GM18873 (cell line): ENCODE measurements around the gene SLC22A23.

ENCODE experiments used
- ATAC-seq: cut with Tn5 transposase; IDR thresholded peaks from one replicate; pipeline ENCODE4 v1.9.1; 2021; ENCODE audit warnings: mild to moderate bottlenecking, moderate library complexity, moderate number of reproducible peaks; ENCODE audit not compliant: unreplicated experiment, low FRiP score

The SLC22A23 gene

DNA sequence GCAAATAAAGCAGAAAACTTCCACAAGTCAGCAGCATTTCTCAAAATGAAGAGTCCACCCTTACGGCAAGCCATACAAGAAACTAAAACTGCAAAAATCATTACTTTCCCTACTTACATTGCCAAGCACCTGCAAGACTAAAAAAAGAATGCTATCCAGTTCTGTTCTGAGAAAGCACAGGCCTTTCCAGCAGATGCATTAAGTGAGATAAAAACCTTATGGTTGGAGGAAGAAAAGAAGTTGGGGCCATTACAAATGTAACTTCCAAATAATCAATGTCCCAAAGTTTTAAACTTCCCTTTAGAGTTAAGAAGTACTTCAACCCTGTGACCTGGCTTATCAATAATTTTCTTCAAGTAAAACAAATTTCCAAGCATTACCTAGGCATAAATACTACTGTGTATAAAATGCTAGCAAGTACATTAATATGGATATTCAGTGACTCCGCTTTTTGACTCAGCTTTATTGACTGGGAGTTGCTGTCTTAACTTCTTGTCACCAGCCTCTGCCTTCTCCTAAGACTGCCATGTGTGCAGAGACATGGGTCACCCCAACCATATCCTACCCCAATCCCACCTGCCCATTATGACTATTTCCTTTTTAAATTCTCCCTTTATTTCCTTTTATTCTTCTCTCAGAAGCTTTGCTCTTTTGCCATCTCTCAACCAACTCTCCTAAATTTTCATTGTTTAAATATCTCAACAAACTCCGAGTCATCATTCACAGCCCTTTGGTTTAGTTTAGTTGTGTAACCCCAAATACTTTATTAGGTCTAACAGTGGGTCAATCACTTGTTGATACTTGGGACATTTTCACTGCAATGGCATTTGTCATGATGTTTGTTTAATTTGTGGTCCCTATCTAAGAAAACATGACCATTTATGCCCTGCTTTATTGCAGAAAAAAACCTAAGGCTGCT lies 49.7 kb downstream of the SLC22A23 start:
- ATAC-seq: no peak

DNA sequence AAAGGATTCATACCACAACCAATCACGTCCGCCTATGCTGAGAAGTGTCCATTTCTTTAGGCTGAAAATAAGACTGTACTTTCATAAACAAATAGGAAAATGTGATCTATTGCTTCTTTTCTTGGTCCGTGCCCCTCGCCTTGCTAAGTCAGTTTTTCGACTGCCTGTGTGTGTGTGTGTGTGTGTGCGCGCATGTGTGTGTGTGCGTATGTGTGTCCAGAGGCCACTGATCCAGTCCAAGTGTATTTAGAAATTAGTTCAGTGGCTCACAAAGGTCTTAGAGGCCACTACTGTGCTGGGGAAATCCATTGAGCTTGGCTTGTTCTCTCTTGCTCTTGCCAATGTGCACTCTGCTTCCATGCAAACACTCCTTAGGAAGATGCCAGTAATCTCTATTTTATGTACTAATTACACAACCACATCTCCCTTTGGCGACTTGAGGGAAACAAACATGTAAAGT lies 50.5 kb downstream of the SLC22A23 start:
- no peak for ATAC-seq

DNA sequence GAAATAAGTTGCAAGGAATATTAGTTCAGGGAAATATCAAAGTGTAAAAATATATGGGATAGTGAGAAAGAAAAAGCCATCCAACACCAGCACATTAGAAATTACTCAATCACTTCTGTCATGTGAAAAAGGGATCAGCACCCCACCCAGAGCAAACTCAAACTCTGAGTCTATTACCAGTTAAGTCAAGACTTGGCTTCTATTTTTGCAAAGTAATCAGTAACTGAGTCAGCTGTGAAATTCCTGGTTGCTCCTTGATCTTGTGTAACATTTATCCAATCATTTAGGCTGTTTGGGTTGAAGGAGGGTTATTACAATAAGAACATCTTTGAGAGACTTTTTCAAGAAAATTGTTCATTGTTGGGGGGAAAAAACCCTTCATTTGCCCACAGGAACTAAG lies 51.2 kb downstream of the SLC22A23 start:
- ATAC-seq: no peak

DNA sequence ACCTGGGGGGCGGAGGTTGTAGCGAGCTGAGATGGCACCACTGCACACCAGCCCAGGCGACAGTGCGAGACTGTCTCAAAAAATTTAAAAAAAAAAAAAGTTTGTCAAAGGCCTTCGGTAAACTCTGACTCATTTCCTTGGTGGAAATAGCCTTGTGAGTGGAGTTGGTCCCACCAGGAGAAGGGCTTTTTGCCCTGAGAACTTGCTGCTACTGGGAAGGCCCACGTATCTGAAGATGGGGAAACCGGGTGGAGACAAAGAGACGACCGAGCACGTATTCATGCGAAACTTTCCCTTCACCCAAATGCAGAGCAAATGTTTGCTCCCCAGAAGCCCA lies 51.7 kb downstream of the SLC22A23 start:
- no peak for ATAC-seq

DNA sequence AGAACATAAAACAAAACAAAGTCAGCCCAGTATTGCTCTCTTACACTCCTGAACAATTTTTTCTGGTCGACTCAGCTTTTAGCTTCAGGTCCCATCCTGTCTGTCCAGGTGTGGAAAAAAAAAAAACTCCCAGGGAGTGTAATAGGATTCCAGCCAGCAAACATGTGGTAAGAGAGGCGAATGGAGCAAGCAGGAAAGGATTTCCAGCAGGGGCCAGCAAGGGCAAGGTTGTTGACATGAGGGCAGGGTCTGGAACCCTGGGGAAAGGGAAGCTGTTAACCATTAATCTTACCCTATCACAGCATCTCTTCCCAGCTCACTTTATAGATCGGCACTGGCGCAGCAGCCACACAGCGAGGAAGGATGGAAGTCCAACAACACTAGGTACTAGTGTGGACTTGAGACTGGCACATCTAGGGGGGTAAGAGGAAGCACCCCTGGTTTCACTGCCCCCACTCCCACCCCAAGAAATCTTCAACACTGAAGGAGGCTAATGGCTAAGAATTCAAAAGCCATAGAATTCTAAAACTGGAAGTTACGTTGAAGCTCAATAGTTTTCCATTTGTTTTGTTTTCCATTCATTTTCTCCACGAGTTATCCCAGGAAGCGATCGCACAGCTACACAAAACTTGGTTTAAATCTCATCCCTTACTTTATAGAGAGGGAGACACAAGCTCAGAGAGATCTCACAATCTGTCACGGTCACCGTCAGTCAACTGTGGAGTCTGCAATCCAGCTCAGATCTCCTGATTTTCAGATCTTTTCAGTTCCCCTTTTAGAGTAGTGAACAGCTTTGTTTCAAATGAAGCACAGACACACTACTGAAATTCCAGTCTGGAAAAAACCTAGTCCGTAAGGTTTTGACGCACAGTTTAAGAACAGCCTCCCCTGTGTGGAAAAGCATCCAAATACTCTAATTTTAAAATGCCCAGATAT lies 53.3 kb downstream of the SLC22A23 start:
- ATAC-seq: no peak

GRCh38 chr6:3402310-3403237 lies 54.3 kb downstream of the SLC22A23 start:
- no peak for ATAC-seq

DNA sequence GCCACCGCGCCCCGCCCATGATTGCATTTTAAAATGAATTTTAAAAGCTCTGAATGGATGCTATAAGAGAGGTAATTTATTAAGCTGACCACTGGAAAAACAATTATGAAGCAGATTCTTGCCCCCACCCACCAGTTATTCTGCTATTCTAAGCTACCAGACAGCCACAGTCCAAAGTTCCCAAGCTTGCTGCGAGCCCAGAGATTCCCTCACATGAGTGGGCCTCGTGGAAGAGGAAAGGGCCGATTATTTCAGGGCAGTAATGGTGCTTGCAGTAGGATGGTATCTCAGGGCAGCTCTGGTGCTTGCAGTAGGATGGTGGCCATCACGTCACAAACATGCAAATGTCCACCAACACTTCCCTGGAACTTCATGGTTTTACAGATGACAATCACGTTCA lies 56.7 kb downstream of the SLC22A23 start:
- ATAC-seq: no peak

- no peak for ATAC-seq
Observed at GRCh38 chr6:3398755-3399696, 57.8 kb downstream of the SLC22A23 start.

- no peak for ATAC-seq
Observed at GRCh38 chr6:3398165-3398562, 58.7 kb downstream of the SLC22A23 start.

GRCh38 chr6:3397229-3398164 lies 59.4 kb downstream of the SLC22A23 start:
- no peak for ATAC-seq

- ATAC-seq: no peak
Observed at GRCh38 chr6:3396503-3397180, 60.2 kb downstream of the SLC22A23 start.

- ATAC-seq: no peak
Observed at GRCh38 chr6:3394671-3395070, 62.2 kb downstream of the SLC22A23 start.

GRCh38 chr6:3393836-3394202 lies 63.0 kb downstream of the SLC22A23 start:
- no peak for ATAC-seq

DNA sequence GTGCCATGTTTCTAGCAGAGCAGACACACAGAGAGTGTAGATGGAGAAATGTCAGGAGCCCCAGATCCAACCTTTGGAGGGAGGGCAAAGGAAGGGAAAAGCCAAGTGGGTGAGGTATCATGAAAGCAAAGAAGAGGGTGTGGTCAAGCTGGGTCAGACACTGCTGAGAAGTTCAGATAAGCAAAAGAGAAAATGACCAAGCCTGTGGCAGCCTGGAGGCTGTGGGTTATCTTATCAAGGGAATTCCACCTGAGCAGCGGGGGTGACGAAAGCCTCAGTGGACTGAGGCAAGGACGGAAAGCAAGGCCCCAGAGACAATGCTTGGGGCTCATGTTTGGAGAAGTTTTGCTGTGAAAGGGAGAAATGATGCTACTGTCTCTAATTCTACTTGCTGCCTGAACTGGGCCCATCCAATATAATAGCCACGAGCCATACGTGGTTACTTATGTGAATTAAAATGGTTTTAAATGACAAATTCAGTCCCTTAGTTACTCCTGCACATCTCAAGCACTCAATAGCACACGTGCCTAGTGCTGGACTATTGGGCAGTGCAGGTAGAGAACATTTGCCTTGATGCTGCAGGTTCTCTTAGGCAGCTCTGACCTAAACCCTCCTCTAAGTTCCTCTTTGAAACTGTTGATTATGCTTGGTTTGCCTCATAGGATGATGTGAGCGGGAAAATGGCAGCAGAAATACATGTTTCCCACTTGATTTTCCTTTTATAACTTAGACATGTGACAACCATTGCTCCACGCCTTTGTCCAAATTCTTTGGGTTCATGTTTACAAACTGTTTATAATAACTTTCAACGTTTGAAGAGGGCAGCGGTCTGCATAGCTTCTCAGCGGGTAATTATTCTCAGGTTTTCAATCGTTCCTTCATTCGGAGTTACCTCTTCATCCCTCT lies 63.7 kb downstream of the SLC22A23 start:
- no peak for ATAC-seq

- no peak for ATAC-seq
Observed at GRCh38 chr6:3391902-3392458, 64.9 kb downstream of the SLC22A23 start.

- ATAC-seq: no peak
Observed at GRCh38 chr6:3390698-3391097, 66.2 kb downstream of the SLC22A23 start.
